ENCODE data around the gene TMEM60. TPM values are rescaled to one million over a fixed set of nuclear protein-coding genes. Genes with fewer than 3 reads are reported as not detected.
A peak's percentile ranks its signal among the peaks of the same experiment; 100 is the strongest.

The TMEM60 gene
- total RNA-seq, 1 experiment from 2014 or later, result 19.6 TPM

GRCh38 chr7:77812290-77812685 lies 14.1 kb upstream of the TMEM60 start:
- H3K27me3 ChIP-seq (replicated peaks; ENCODE audit: control insufficient read depth, insufficient read depth, low read length), result no peaks in the 10 kb centered on the region
- DNase-seq, result no peak
- TSS peak; percentile 56 for BruUV-seq (replicated peaks)
- intact Hi-C loops (cut with micrococcal nuclease; ENCODE audit: unreplicated experiment), result loop anchor here (1.0 to 2.0 kb wide), 2 partner anchors 22 to 55 kb away; no protein-coding TSS in a partner anchor
- H3K4me1 ChIP-seq, result peaks cover 39% of the 10 kb centered on the region
- no peaks in the 10 kb centered on the region for H3K36me3 ChIP-seq (ENCODE audit: control insufficient read depth, insufficient read depth, low read length)
- peaks cover 8% of the 10 kb centered on the region for H3K9me3 ChIP-seq
- Mint-ChIP-seq H3K4me3 (ENCODE audit: unreplicated experiment) (peak overlapping the region; percentile 60), H3K4me1 (ENCODE audit: low read depth, unreplicated experiment) (peaks cover 23% of the 10 kb centered on the region), H3K9me3 (ENCODE audit: unreplicated experiment) (peaks cover 24% of the 10 kb centered on the region), H3K27ac (ENCODE audit: unreplicated experiment) (peak overlapping the region; percentile 69), H3K36me3 (ENCODE audit: insufficient read depth, unreplicated experiment) (peaks cover 14% of the 10 kb centered on the region), H3K27me3 (ENCODE audit: insufficient read depth, unreplicated experiment) (no peaks in the 10 kb centered on the region)
- TF ChIP-seq CTCF (IDR thresholded peaks at IDR 0.05; ENCODE audit: insufficient read depth in 1 of 2, low read depth in 1 of 2, low read length in 1 of 2, severe bottlenecking in 1 of 2, unreplicated experiment in 1 of 2), result no peak
- ChIA-PET CTCF (interaction anchor here (0.6 to 0.7 kb wide), 2 partner anchors 14 to 515 kb away, joined by 3 read pairs; partner anchors contain the start of genes PHTF2 and TMEM60), POLR2A (interaction anchor here (1.0 kb wide), 1 partner anchor 14 kb away, joined by 7 read pairs; the partner anchor contains the start of genes PHTF2 and TMEM60)
- H3K4me3 ChIP-seq (ENCODE audit: low read depth, low read length), result no peak overlapping the region

DNA sequence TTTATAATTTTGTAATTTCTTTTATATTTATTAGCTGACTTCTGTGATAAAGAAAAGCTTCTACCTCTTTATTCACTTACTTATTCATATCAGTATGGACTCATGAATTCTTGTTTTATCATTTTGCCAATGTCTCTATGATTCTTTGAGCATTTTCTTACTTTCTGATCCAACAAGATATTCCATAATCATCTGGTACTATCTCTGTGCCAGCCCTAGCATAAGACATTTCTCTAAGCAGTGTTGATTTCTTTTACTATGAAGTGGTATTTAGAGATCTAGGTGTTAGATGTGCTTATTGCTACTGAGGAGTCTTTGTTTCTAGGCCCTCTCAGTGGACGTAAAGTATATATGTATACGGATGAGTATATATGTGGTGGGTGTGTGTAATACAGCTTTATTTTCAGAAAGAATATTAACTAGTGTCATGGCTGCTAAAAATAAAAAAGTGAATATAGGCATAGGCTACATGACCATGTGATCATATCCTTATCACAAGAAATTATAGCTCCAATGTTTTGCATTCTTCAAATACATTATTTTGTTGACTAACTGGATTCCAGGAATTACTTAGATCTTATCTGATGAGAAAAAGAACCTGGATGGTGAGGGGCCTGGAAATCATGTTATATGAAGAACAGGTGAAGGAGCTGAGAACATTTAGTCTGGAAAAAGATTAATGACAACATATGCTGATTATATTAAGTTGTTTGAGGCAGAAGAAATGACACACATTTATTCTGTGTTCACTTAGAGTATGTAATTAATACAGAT lies 13.5 kb upstream of the TMEM60 start:
- no peaks in the 10 kb centered on the region for H3K27me3 ChIP-seq (replicated peaks; ENCODE audit: control insufficient read depth, insufficient read depth, low read length)
- intact Hi-C loops (cut with micrococcal nuclease; ENCODE audit: unreplicated experiment), result loop anchor here (1.0 to 2.0 kb wide), 3 partner anchors 13 to 55 kb away; partner anchors contain the start of genes PHTF2 and TMEM60
- H3K9me3 ChIP-seq, result peaks cover 11% of the 10 kb centered on the region
- DNase-seq, result peak in 1 of 2 experiments; percentile 43
- H3K27me3 Mint-ChIP-seq (ENCODE audit: insufficient read depth, unreplicated experiment), result no peaks in the 10 kb centered on the region
- peak overlapping the region; percentile 69 for H3K27ac Mint-ChIP-seq (ENCODE audit: unreplicated experiment)
- POLR2A ChIA-PET, result interaction anchor here (1.0 kb wide), 1 partner anchor 13 kb away, joined by 7 read pairs; the partner anchor contains the start of genes PHTF2 and TMEM60
- H3K4me3 Mint-ChIP-seq (ENCODE audit: unreplicated experiment), result peak overlapping the region; percentile 60
- BruUV-seq (replicated peaks), result no TSS peak
- H3K4me3 ChIP-seq (ENCODE audit: low read depth, low read length), result no peak overlapping the region
- peaks cover 23% of the 10 kb centered on the region for H3K4me1 Mint-ChIP-seq (ENCODE audit: low read depth, unreplicated experiment)
- TF ChIP-seq CTCF (IDR thresholded peaks at IDR 0.05; ENCODE audit: insufficient read depth in 1 of 2, low read depth in 1 of 2, low read length in 1 of 2, severe bottlenecking in 1 of 2, unreplicated experiment in 1 of 2), result no peak
- H3K36me3 ChIP-seq (ENCODE audit: control insufficient read depth, insufficient read depth, low read length), result no peaks in the 10 kb centered on the region
- CTCF ChIA-PET, result interaction anchor here (0.6 to 0.7 kb wide), 2 partner anchors 13 to 515 kb away, joined by 3 read pairs; partner anchors contain the start of genes PHTF2 and TMEM60
- peaks cover 39% of the 10 kb centered on the region for H3K4me1 ChIP-seq
- H3K36me3 Mint-ChIP-seq (ENCODE audit: insufficient read depth, unreplicated experiment), result peaks cover 8% of the 10 kb centered on the region
- peaks cover 24% of the 10 kb centered on the region for H3K9me3 Mint-ChIP-seq (ENCODE audit: unreplicated experiment)

DNA sequence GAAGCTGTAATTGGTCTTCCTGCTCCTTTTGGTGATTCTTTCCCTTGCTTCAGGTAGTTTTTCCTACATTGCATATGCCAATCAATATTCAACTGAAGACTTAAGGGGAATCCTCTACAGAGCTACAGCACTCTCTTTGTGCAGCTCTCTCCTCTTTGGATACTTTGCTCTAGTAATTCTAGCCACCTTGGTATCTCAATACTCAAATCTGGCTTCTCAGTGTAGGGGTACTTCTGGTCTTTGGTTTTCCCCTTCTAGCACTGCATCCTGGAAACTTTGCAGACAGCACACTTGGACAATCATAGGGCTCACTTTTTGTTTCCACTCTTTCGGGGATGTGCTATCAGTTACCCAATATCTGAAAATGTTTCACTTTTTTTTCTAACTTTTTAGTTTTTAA lies 10.3 kb upstream of the TMEM60 start:
- BruUV-seq (replicated peaks), result no TSS peak
- H3K4me1 Mint-ChIP-seq (ENCODE audit: low read depth, unreplicated experiment), result peaks cover 21% of the 10 kb centered on the region
- no peak overlapping the region for H3K4me3 ChIP-seq (ENCODE audit: low read depth, low read length)
- H3K27ac Mint-ChIP-seq (ENCODE audit: unreplicated experiment), result no peak overlapping the region
- peaks cover 21% of the 10 kb centered on the region for H3K9me3 ChIP-seq
- ChIA-PET POLR2A (no interaction called here), CTCF (no interaction called here)
- peaks cover 5% of the 10 kb centered on the region for H3K36me3 Mint-ChIP-seq (ENCODE audit: insufficient read depth, unreplicated experiment)
- DNase-seq, result no peak
- no peaks in the 10 kb centered on the region for H3K36me3 ChIP-seq (ENCODE audit: control insufficient read depth, insufficient read depth, low read length)
- H3K27me3 Mint-ChIP-seq (ENCODE audit: insufficient read depth, unreplicated experiment), result no peaks in the 10 kb centered on the region
- intact Hi-C loops (cut with micrococcal nuclease; ENCODE audit: unreplicated experiment), result no loop called here
- TF ChIP-seq CTCF (IDR thresholded peaks at IDR 0.05; ENCODE audit: insufficient read depth in 1 of 2, low read depth in 1 of 2, low read length in 1 of 2, severe bottlenecking in 1 of 2, unreplicated experiment in 1 of 2), result no peak
- H3K27me3 ChIP-seq (replicated peaks; ENCODE audit: control insufficient read depth, insufficient read depth, low read length), result no peaks in the 10 kb centered on the region
- peaks cover 33% of the 10 kb centered on the region for H3K4me1 ChIP-seq
- no peak overlapping the region for H3K4me3 Mint-ChIP-seq (ENCODE audit: unreplicated experiment)
- peaks cover 33% of the 10 kb centered on the region for H3K9me3 Mint-ChIP-seq (ENCODE audit: unreplicated experiment)
